Activated CD4-positive, alpha-beta T cell treated with anti-CD3 and anti-CD28 coated beads, Interleukin-2, amount 10 ng/mL, durations not matched to agents 7 days and 5 days (primary cell): ENCODE measurements around the gene KAZN. TPM values are rescaled to one million over a fixed set of nuclear protein-coding genes. Genes with fewer than 3 reads are reported as not detected.

Experiments used
- CTCF ChIA-PET: fragments of 350-600 bp; sonication (Branson Sonifier 250); formaldehyde crosslinking; loops from one replicate; lab custom pipeline; 2021; ENCODE audit warnings: antibody characterized with exemption; lab: Charles Lee
- POLR2A ChIA-PET: fragments of 350-600 bp; sonication (Branson Sonifier 250); formaldehyde crosslinking; loops from one replicate; lab custom pipeline; 2021; ENCODE audit warnings: antibody characterized with exemption; lab: Charles Lee
- DNase-seq: peaks from one replicate; pipeline ENCODE4 v3.0.0-alpha.2; 2020
- H3K27ac Mint-ChIP-seq: one replicate; pipeline ENCODE4 v1.8.0; 2021; ENCODE audit warnings: mild to moderate bottlenecking, moderate library complexity, mixed read lengths
- H3K27me3 Mint-ChIP-seq: one replicate; pipeline ENCODE4 v1.8.0; 2021; ENCODE audit warnings: mixed read lengths
- H3K36me3 Mint-ChIP-seq: one replicate; pipeline ENCODE4 v1.8.0; 2021; ENCODE audit warnings: low read depth, mixed read lengths
- H3K4me1 Mint-ChIP-seq: one replicate; pipeline ENCODE4 v1.8.0; 2021; ENCODE audit warnings: mixed read lengths
- H3K4me3 Mint-ChIP-seq: one replicate; pipeline ENCODE4 v1.8.0; 2021; ENCODE audit warnings: mild to moderate bottlenecking, moderate library complexity, mixed read lengths
- H3K9me3 Mint-ChIP-seq: one replicate; pipeline ENCODE4 v1.8.0; 2021; ENCODE audit warnings: mixed read lengths
- total RNA-seq, 2 experiments: library from RNA; stranded (reverse); gene quantifications; one replicate each; pipeline ENCODE4 v1.2.3, GENCODE V29; 2021

The KAZN gene
- total RNA-seq, 2 experiments from 2014 or later: 0.21 to 0.22 TPM

GRCh38 chr1:14681182-14681581 lies 82.7 kb downstream of the KAZN start:
- Mint-ChIP-seq H3K27ac (no peak overlapping the region), H3K4me3 (no peak overlapping the region), H3K36me3 (no peaks in the 10 kb centered on the region), H3K4me1 (no peaks in the 10 kb centered on the region), H3K9me3 (peaks cover 2% of the 10 kb centered on the region), H3K27me3 (no peaks in the 10 kb centered on the region)
- DNase-seq: no peak
- ChIA-PET CTCF (no interaction called here), POLR2A (no interaction called here)

GRCh38 chr1:14682941-14683621 lies 84.6 kb downstream of the KAZN start:
- H3K9me3 Mint-ChIP-seq: peaks cover 2% of the 10 kb centered on the region
- no peak overlapping the region for H3K27ac Mint-ChIP-seq
- H3K4me3 Mint-ChIP-seq: no peak overlapping the region
- CTCF ChIA-PET: no interaction called here
- no peak for DNase-seq
- POLR2A ChIA-PET: no interaction called here
- no peaks in the 10 kb centered on the region for H3K4me1 Mint-ChIP-seq
- no peaks in the 10 kb centered on the region for H3K36me3 Mint-ChIP-seq
- H3K27me3 Mint-ChIP-seq: no peaks in the 10 kb centered on the region

- no peak overlapping the region for H3K27ac Mint-ChIP-seq
- H3K4me3 Mint-ChIP-seq: no peak overlapping the region
- ChIA-PET CTCF (no interaction called here), POLR2A (no interaction called here)
- no peaks in the 10 kb centered on the region for H3K36me3 Mint-ChIP-seq
- H3K27me3 Mint-ChIP-seq: no peaks in the 10 kb centered on the region
- no peak for DNase-seq
- H3K9me3 Mint-ChIP-seq: peaks cover 2% of the 10 kb centered on the region
- no peaks in the 10 kb centered on the region for H3K4me1 Mint-ChIP-seq
These were observed 86.6 kb downstream of the KAZN start for GRCh38 chr1:14685078-14685477.

- peaks cover 2% of the 10 kb centered on the region for H3K9me3 Mint-ChIP-seq
- H3K27me3 Mint-ChIP-seq: no peaks in the 10 kb centered on the region
- ChIA-PET CTCF (no interaction called here), POLR2A (no interaction called here)
- H3K4me3 Mint-ChIP-seq: no peak overlapping the region
- no peak overlapping the region for H3K27ac Mint-ChIP-seq
- H3K36me3 Mint-ChIP-seq: no peaks in the 10 kb centered on the region
- DNase-seq: no peak
- H3K4me1 Mint-ChIP-seq: no peaks in the 10 kb centered on the region
These were observed 88.2 kb downstream of the KAZN start for GRCh38 chr1:14686701-14687100.

GRCh38 chr1:14687147-14687546 lies 88.7 kb downstream of the KAZN start:
- no peak for DNase-seq
- Mint-ChIP-seq H3K27me3 (no peaks in the 10 kb centered on the region), H3K27ac (no peak overlapping the region), H3K4me1 (no peaks in the 10 kb centered on the region), H3K9me3 (peaks cover 2% of the 10 kb centered on the region), H3K4me3 (no peak overlapping the region), H3K36me3 (no peaks in the 10 kb centered on the region)
- POLR2A ChIA-PET: no interaction called here
- CTCF ChIA-PET: no interaction called here

- POLR2A ChIA-PET: no interaction called here
- H3K4me3 Mint-ChIP-seq: no peak overlapping the region
- no peak overlapping the region for H3K27ac Mint-ChIP-seq
- no peak for DNase-seq
- CTCF ChIA-PET: no interaction called here
- H3K36me3 Mint-ChIP-seq: no peaks in the 10 kb centered on the region
- no peaks in the 10 kb centered on the region for H3K27me3 Mint-ChIP-seq
- H3K4me1 Mint-ChIP-seq: no peaks in the 10 kb centered on the region
- H3K9me3 Mint-ChIP-seq: no peaks in the 10 kb centered on the region
These were observed 91.6 kb downstream of the KAZN start for GRCh38 chr1:14689996-14690615.

- Mint-ChIP-seq H3K36me3 (no peaks in the 10 kb centered on the region), H3K4me1 (no peaks in the 10 kb centered on the region), H3K9me3 (no peaks in the 10 kb centered on the region), H3K27me3 (no peaks in the 10 kb centered on the region), H3K27ac (no peak overlapping the region), H3K4me3 (no peak overlapping the region)
- no peak for DNase-seq
- ChIA-PET CTCF (interaction anchor here (1.2 kb wide), 1 partner anchor 36 kb away, joined by 3 read pairs; no protein-coding TSS in a partner anchor), POLR2A (no interaction called here)
These were observed 95.5 kb downstream of the KAZN start for GRCh38 chr1:14693949-14694348.

- H3K9me3 Mint-ChIP-seq: no peaks in the 10 kb centered on the region
- no peak overlapping the region for H3K4me3 Mint-ChIP-seq
- no peaks in the 10 kb centered on the region for H3K36me3 Mint-ChIP-seq
- H3K27me3 Mint-ChIP-seq: no peaks in the 10 kb centered on the region
- no peaks in the 10 kb centered on the region for H3K4me1 Mint-ChIP-seq
- ChIA-PET CTCF (interaction anchor here (1.2 kb wide), 1 partner anchor 35 kb away, joined by 3 read pairs; no protein-coding TSS in a partner anchor), POLR2A (no interaction called here)
- DNase-seq: no peak
- no peak overlapping the region for H3K27ac Mint-ChIP-seq
These were observed 96.1 kb downstream of the KAZN start for GRCh38 chr1:14694589-14694988.

- CTCF ChIA-PET: no interaction called here
- H3K36me3 Mint-ChIP-seq: no peaks in the 10 kb centered on the region
These were observed 98.3 kb downstream of the KAZN start for GRCh38 chr1:14696761-14697160.

GRCh38 chr1:14697353-14697752 lies 98.9 kb downstream of the KAZN start:
- H3K27me3 Mint-ChIP-seq: no peaks in the 10 kb centered on the region
- DNase-seq: no peak
- no peak overlapping the region for H3K4me3 Mint-ChIP-seq
- no peaks in the 10 kb centered on the region for H3K36me3 Mint-ChIP-seq
- H3K9me3 Mint-ChIP-seq: no peaks in the 10 kb centered on the region
- CTCF ChIA-PET: no interaction called here
- no peak overlapping the region for H3K27ac Mint-ChIP-seq
- POLR2A ChIA-PET: no interaction called here
- H3K4me1 Mint-ChIP-seq: no peaks in the 10 kb centered on the region

More at GRCh38 chr1:14696761-14697160, 98.3 kb downstream of the KAZN start:
- Mint-ChIP-seq H3K27ac (no peak overlapping the region), H3K4me3 (no peak overlapping the region), H3K27me3 (no peaks in the 10 kb centered on the region), H3K9me3 (no peaks in the 10 kb centered on the region), H3K4me1 (no peaks in the 10 kb centered on the region)
- no peak for DNase-seq
- POLR2A ChIA-PET: no interaction called here

- peaks cover 3% of the 10 kb centered on the region for H3K9me3 Mint-ChIP-seq
- no peak overlapping the region for H3K4me3 Mint-ChIP-seq
- H3K4me1 Mint-ChIP-seq: no peaks in the 10 kb centered on the region
- ChIA-PET POLR2A (no interaction called here), CTCF (no interaction called here)
- H3K27me3 Mint-ChIP-seq: no peaks in the 10 kb centered on the region
- no peaks in the 10 kb centered on the region for H3K36me3 Mint-ChIP-seq
- no peak for DNase-seq
- no peak overlapping the region for H3K27ac Mint-ChIP-seq
These were observed 99.8 kb downstream of the KAZN start for GRCh38 chr1:14698314-14698713.

- ChIA-PET POLR2A (no interaction called here), CTCF (no interaction called here)
- H3K4me3 Mint-ChIP-seq: no peak overlapping the region
- no peaks in the 10 kb centered on the region for H3K36me3 Mint-ChIP-seq
- H3K4me1 Mint-ChIP-seq: no peaks in the 10 kb centered on the region
- no peaks in the 10 kb centered on the region for H3K27me3 Mint-ChIP-seq
- no peak overlapping the region for H3K27ac Mint-ChIP-seq
- H3K9me3 Mint-ChIP-seq: peaks cover 3% of the 10 kb centered on the region
- DNase-seq: no peak
These were observed 101.1 kb downstream of the KAZN start for GRCh38 chr1:14699620-14700019.

GRCh38 chr1:14704846-14705245 lies 106.4 kb downstream of the KAZN start:
- Mint-ChIP-seq H3K4me1 (no peaks in the 10 kb centered on the region), H3K9me3 (peaks cover 19% of the 10 kb centered on the region), H3K27ac (no peak overlapping the region), H3K27me3 (no peaks in the 10 kb centered on the region), H3K4me3 (no peak overlapping the region), H3K36me3 (no peaks in the 10 kb centered on the region)
- ChIA-PET POLR2A (no interaction called here), CTCF (no interaction called here)
- no peak for DNase-seq

- Mint-ChIP-seq H3K4me1 (no peaks in the 10 kb centered on the region), H3K9me3 (peaks cover 22% of the 10 kb centered on the region), H3K27me3 (no peaks in the 10 kb centered on the region), H3K27ac (no peak overlapping the region), H3K36me3 (no peaks in the 10 kb centered on the region), H3K4me3 (no peak overlapping the region)
- no peak for DNase-seq
- CTCF ChIA-PET: no interaction called here
- POLR2A ChIA-PET: no interaction called here
These were observed 107.3 kb downstream of the KAZN start for GRCh38 chr1:14705824-14706223.
